ENCODE data around the gene HEATR5A.
"Not testable (repeated sequence)": the region's sequence is repeated elsewhere in the genome, so short reads cannot be mapped to it uniquely, and the experiment has no call there.

HEATR5A gene

GRCh38 chr14:31253746-31254471 lies 166.4 kb downstream of the HEATR5A start:
- DNase-seq: no peak

- no peak for DNase-seq
These were observed 167.5 kb downstream of the HEATR5A start for GRCh38 chr14:31252865-31253264.

- DNase-seq: no peak
These were observed 169.1 kb downstream of the HEATR5A start for GRCh38 chr14:31251028-31251958.

- DNase-seq: no peak
These were observed 175.7 kb downstream of the HEATR5A start for GRCh38 chr14:31244626-31245025.

- DNase-seq: no peak
These were observed 176.5 kb downstream of the HEATR5A start for GRCh38 chr14:31243860-31244259.

GRCh38 chr14:31242161-31242940 lies 178.0 kb downstream of the HEATR5A start:
- DNase-seq: not testable (repeated sequence)

All from T-helper 9 cell (primary cell).